EL (cell line): ENCODE data around the gene RAB2B.
A peak's percentile ranks its signal among the peaks of the same experiment; 100 is the strongest.
"Not testable (repeated sequence)": the region's sequence is repeated elsewhere in the genome, so short reads cannot be mapped to it uniquely, and the experiment has no call there.

Source experiments
- DNase-seq: peaks from one replicate; pipeline ENCODE4 v3.0.0-alpha.2; 2016

The RAB2B gene

GRCh38 chr14:21486640-21487087 lies 9.9 kb upstream of the RAB2B start:
- peak; percentile 78 for DNase-seq

GRCh38 chr14:21476523-21476924 lies 235 bp downstream of the RAB2B start:
- DNase-seq, result no peak

- DNase-seq, result no peak
Measured at GRCh38 chr14:21475767-21476522, 814 bp downstream of the RAB2B start.

- peak; percentile 92 for DNase-seq
Measured at GRCh38 chr14:21467616-21468015, 9.1 kb downstream of the RAB2B start.

- peak; percentile 100 for DNase-seq
Measured at GRCh38 chr14:21455912-21456667, 20.7 kb downstream of the RAB2B start, which contains the start of gene CHD8. Gene CHD8, minus strand, starts transcription at chr14:21456123. Its CDS starts 24,480 bp downstream, at chr14:21431643.

GRCh38 chr14:21455592-21455911 lies 21.2 kb downstream of the RAB2B start:
- DNase-seq, result no peak

- DNase-seq, result peak; percentile 14
Measured at GRCh38 chr14:21454843-21455544, 21.8 kb downstream of the RAB2B start.

- no peak for DNase-seq
Measured at GRCh38 chr14:21449899-21450216, 26.9 kb downstream of the RAB2B start.

- DNase-seq, result not testable (repeated sequence)
Measured at GRCh38 chr14:21442657-21443056, 34.1 kb downstream of the RAB2B start.

GRCh38 chr14:21440859-21441258 lies 35.9 kb downstream of the RAB2B start:
- no peak for DNase-seq

GRCh38 chr14:21437063-21437901 lies 39.5 kb downstream of the RAB2B start:
- peak; percentile 99 for DNase-seq

- no peak for DNase-seq
Measured at GRCh38 chr14:21436567-21437062, 40.1 kb downstream of the RAB2B start.

GRCh38 chr14:21431126-21431525 lies 45.6 kb downstream of the RAB2B start:
- DNase-seq, result no peak

- no peak for DNase-seq
Measured at GRCh38 chr14:21428930-21429329, 47.8 kb downstream of the RAB2B start.

GRCh38 chr14:21426692-21427091 lies 50.1 kb downstream of the RAB2B start:
- DNase-seq, result no peak

- no peak for DNase-seq
Measured at GRCh38 chr14:21419528-21419927, 57.2 kb downstream of the RAB2B start.

- DNase-seq, result no peak
Measured at GRCh38 chr14:21415329-21415728, 61.4 kb downstream of the RAB2B start.

GRCh38 chr14:21414137-21414631 lies 62.6 kb downstream of the RAB2B start:
- no peak for DNase-seq
